Hematopoietic multipotent progenitor cell (in vitro differentiated cells): ENCODE results near the gene P2RY6. TPM values are rescaled to one million over a fixed set of nuclear protein-coding genes. Genes with fewer than 3 reads are reported as not detected.

Experiments
- DNase-seq, 3 donors: peaks; one replicate each; pipeline ENCODE4 v3.0.0-alpha.2; 2011 to 2015; ENCODE audit warnings: low read depth in 2 of 3, low spot score in 2 of 3
- total RNA-seq: library from RNA; depleted of rRNA; stranded (reverse); fragments of >200 nt; gene quantifications from one replicate; pipeline ENCODE4 v1.2.3, GENCODE V29; 2012

Gene P2RY6
- total RNA-seq, 1 donor = 0.27 TPM

GRCh38 chr11:73295241-73295995 is 23.3 kb downstream of the P2RY6 start:
- DNase-seq = peak in 2 of 3 donors; percentile 73 to 91

GRCh38 chr11:73295996-73296318 is 23.8 kb downstream of the P2RY6 start:
- no peak for DNase-seq

GRCh38 chr11:73296501-73297230 is 24.5 kb downstream of the P2RY6 start:
- DNase-seq = no peak

GRCh38 chr11:73297231-73297590 is 25.1 kb downstream of the P2RY6 start:
- DNase-seq = no peak

- DNase-seq = no peak
Measured at GRCh38 chr11:73297702-73298101, 25.6 kb downstream of the P2RY6 start.

GRCh38 chr11:73298233-73298632 is 26.1 kb downstream of the P2RY6 start:
- no peak for DNase-seq

- DNase-seq = no peak
Measured at GRCh38 chr11:73299751-73300150, 27.6 kb downstream of the P2RY6 start.

GRCh38 chr11:73306069-73306841 is 34.1 kb downstream of the P2RY6 start:
- DNase-seq = peak in 1 of 3 donors; percentile 39

GRCh38 chr11:73306977-73307322 is 34.8 kb downstream of the P2RY6 start:
- DNase-seq = no peak

GRCh38 chr11:73307323-73308002 is 35.3 kb downstream of the P2RY6 start:
- DNase-seq = peak; percentile 74 to 97 (median 95)

- DNase-seq = peak in 2 of 3 donors; percentile 76 to 85
Measured at GRCh38 chr11:73308003-73308960, 36.1 kb downstream of the P2RY6 start, which contains the start of gene ARHGEF17. TSS of gene ARHGEF17 (plus strand) at chr11:73308276. CDS start at chr11:73308639, 363 bp downstream.

GRCh38 chr11:73308961-73309919 is 37.1 kb downstream of the P2RY6 start:
- no peak for DNase-seq

GRCh38 chr11:73310076-73310475 is 37.9 kb downstream of the P2RY6 start:
- DNase-seq = no peak

- no peak for DNase-seq
Measured at GRCh38 chr11:73310661-73311393, 38.7 kb downstream of the P2RY6 start.

- DNase-seq = no peak
Measured at GRCh38 chr11:73311394-73311869, 39.3 kb downstream of the P2RY6 start.

GRCh38 chr11:73312036-73312435 is 39.9 kb downstream of the P2RY6 start:
- no peak for DNase-seq

GRCh38 chr11:73312851-73313327 is 40.8 kb downstream of the P2RY6 start:
- DNase-seq = no peak

GRCh38 chr11:73313652-73314051 is 41.5 kb downstream of the P2RY6 start:
- peak in 1 of 3 donors; percentile 41 for DNase-seq
